ENCODE measurements around the gene LAT.
A peak's percentile ranks its signal among the peaks of the same experiment; 100 is the strongest.

The LAT gene

GRCh38 chr16:29007730-29008593 is 23.1 kb downstream of the LAT start:
- peak; percentile 89 for DNase-seq (ENCODE audit: low spot score)

- DNase-seq (ENCODE audit: low spot score), result peak; percentile 54
Observed at GRCh38 chr16:29009050-29009837, 24.4 kb downstream of the LAT start.

DNA sequence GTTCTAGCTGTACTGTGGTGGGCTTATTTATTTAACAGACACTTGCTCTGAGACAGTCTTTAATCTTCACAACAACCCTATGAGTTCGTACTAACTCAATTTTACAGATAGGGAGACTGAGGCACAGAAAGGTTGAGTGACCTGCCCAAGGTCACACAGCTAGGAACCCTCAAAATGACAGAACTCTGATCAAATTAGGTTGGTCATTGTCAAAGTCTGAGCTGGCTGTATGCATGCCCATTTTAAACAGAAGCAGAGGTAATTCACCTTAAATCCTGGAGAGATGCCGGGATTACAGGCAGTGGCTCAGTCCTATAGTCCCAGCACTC is 24.9 kb downstream of the LAT start:
- no peak for DNase-seq (ENCODE audit: low spot score)

GRCh38 chr16:29011112-29011511 is 26.3 kb downstream of the LAT start:
- DNase-seq (ENCODE audit: low spot score), result no peak

GRCh38 chr16:29011851-29012250 is 27.0 kb downstream of the LAT start:
- no peak for DNase-seq (ENCODE audit: low spot score)

DNA sequence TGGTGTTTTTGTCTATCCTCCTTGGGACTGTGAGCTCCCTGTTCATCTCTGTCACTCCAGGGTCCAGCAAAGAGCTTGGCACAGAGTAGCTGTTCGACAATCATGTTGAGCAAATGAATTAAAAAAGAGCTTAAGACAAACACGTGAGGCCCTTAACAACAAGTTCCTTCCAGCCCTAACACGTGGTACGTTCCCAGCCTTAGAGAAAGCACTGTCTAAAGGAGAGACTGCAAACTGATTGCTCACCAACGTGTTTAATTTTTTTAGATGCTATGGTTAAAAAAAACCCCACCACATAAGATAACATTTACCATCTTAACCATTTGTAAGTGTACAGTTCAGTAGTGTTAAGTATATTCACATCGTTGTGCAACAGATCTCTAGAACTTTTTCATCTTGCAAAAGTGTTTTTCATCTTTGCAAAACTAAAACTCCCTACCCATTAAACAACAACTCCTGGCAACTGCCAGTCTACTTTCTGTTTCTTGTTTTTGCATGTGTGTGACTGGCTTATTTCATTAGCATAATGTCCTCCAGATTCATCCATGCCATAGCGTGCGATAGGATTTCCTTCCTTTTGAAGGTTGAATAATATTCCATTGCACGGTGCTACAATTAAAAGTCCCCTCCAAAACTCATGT is 28.2 kb downstream of the LAT start:
- peak; percentile 50 for DNase-seq (ENCODE audit: low spot score)

DNA sequence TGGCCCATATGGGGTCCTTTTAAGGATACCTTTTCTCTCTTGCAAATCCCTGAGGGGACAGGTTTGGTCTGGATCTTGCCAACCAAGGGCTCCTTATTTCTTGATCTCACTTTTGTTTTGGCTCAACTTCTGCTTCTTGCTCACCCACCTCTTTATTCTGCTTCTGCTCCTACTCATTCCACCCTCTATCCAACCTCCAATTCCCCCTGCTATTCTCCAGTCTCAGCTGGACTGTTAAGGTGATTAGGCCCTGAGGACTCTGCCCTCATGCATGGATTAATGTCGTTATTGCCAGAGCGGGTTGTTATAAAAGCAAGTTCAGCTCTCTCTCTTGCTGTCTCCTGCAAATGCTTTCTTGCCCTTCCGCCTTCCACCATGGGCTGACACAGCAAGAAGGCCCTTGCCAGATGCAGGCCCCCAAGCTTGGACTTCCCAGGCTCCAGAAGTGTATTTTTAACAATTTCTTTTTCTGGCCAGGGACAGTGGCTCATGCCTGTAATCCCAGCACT is 29.8 kb downstream of the LAT start:
- no peak for DNase-seq (ENCODE audit: low spot score)

DNA sequence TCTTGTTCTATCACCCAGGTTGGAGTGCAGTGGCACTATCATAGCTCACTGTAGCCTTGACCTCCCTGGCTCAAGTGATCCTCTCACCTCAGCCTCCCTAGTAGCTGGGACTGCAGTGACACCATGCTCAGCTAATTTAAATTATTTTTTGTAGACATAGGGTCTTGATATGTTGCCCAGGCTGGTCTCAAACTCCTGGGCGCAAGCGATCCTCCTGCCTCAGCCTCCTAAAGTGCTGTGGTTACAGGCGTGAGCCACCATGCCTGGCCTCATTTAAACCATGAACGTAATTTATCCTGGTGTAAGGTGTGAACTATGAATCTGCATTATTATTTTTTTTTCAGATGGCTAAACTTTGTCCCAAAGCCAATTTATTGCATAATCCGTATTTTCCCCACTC is 37.3 kb downstream of the LAT start:
- no peak for DNase-seq (ENCODE audit: low spot score)

- DNase-seq (ENCODE audit: low spot score), result no peak
Observed at GRCh38 chr16:29023279-29024277, 38.7 kb downstream of the LAT start.

DNA sequence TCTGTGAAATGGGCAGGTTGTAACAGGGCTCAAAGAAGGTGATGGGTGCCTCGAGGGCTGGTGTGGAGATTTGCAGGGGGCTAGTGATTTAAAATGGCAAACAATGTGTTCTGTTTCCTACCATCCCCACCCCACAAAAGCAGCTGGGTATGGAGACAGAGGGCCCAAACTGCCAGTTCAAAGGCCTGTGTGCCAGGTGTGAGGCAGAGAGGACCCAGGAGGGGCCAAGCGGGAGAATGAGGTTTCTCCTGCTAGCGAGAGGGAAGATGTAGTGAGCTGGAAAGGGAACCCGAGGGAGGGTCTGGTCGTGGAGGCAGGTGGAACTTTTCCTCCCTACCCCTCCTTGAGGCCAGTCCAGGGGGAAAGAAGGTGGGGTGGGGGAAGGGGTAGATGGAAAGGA is 39.4 kb downstream of the LAT start:
- DNase-seq (ENCODE audit: low spot score), result no peak

DNA sequence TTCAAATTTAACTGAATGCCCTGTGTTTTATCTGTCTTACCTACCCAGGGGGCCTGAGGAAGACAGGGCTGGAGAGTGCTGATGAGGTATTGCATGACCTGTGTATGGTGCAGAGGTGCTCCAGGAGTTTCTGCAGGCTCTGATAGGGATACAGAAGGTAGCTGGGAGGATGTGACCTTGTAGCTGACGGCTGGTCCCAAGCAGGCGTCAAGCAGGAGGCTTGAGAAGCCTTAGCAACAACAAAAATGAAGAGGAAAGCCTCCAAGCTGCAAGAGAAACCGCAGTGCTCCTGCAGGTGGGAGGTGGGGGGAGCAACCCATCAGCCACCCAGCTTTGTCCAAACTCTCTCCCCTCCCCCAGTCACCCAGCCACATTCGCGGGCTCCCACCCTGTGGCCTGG is 40.4 kb downstream of the LAT start:
- DNase-seq (ENCODE audit: low spot score), result no peak

GRCh38 chr16:29025735-29026134 is 40.9 kb downstream of the LAT start:
- no peak for DNase-seq (ENCODE audit: low spot score)

DNA sequence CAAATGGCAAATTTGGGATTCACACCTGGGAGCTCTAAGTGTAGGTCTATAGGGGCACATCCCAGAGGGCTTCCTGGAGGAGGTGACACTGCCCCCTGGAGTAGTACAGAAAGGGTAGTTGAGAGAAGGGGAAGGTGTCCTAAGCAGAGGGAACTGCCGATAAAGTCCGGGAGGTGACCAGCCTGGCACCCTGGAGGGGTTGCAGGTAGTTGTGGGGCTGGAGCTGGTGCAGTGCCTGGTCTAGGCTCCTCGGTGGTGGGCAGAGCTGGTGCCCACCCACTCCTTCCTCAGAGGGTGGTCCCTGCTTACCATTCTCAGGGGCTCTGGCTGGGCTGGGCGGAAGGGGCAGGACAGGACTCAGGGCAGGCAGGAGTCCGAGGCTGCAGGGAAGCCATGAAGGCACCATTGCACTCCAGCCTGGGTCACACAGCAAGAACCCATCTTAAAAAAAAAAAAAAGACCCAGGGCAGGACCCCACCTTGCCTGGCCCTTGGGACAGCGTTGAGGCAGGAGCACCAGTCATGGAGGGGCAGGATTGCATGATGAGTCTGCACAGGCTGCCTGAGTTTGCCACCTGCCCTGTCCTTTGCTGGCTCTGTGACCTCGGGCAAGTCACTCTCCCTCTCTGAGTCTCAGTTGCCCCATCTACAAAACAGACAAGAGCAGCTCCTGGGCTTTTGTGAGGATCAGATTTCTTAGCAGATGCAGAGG is 43.8 kb downstream of the LAT start:
- no peak for DNase-seq (ENCODE audit: low spot score)

GRCh38 chr16:29029168-29029994 is 44.5 kb downstream of the LAT start:
- peak; percentile 94 for DNase-seq (ENCODE audit: low spot score)

GRCh38 chr16:29030086-29030840 is 45.4 kb downstream of the LAT start:
- no peak for DNase-seq (ENCODE audit: low spot score)

All from activated CD4-positive, alpha-beta T cell treated with anti-CD3 and anti-CD28 coated beads, Interleukin-2, Interleukin-4, amounts not matched to agents 100 ng/mL and 50 ng/mL, durations not matched to agents 16 hours and 8 hours (primary cell).